GM18861 (cell line): Measurements from ENCODE around the gene PLA2G12A.

ENCODE experiments used
- ATAC-seq: cut with Tn5 transposase; IDR thresholded peaks from one replicate; pipeline ENCODE4 v1.9.1; 2021; ENCODE audit not compliant: unreplicated experiment

Gene PLA2G12A

DNA sequence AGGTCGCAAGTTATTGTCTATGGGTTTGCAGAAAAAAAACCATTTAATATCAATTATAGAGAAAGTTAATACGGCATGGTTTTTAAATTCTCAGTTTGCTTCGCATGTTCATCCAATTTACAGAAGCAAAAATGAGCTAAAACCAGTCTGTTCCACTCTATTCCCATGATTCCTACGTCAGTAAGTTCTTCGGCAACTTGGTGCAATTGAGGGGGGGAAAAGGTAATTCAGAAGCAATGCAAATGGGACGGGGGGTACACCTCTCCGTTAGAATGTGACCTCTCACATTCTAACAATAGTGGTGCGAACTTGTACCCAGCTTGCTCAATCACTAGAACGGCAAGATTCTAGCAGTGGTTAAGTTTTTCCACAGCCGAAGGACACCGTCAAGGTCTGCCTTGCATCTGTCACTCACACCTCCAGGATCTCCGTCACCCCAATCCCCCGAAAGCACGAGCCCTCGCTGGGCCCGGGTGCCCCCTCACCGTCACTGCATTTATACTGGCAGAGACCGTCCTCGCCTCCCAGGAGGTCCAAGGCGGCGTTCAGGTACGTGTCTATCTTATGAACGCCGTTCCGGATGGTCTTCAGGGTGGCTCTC is 653 bp downstream of the PLA2G12A start:
- ATAC-seq = no peak

DNA sequence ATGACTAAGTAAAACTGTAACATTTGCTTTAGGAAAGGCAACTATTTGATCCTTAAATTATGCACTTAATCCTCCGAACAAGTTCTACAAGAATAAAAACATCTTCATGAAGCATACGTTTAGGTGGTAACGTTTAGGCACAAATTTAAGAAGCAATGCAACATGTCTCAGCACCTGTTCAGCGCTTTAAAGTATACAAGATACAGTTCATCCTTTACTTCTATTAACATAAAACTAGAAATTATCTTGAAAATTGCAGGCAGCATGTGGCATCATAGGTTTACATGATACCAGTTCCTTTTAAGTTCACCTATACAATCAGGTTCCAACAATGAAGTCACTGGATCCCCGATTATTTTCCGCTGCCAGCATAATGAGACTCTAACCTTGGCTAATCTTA is 1.5 kb downstream of the PLA2G12A start:
- no peak for ATAC-seq

DNA sequence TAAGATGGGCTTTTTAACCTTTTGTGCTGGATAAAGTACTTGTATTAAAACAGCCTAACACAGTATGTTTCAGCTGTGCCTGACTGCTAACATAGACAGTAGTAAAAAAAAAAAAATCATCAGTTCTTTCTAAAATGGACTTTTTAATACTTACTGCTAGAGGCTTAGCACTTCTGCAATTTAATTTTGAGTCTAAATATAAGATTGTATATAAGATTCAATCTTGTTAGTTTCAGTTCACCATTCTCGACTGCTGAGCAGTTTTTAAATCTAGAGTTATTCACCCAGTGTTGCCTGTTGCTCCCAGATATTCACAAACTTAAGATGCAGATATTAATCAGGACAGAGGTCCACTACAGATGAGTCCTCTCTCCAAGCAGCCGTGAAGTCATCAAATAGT is 6.8 kb downstream of the PLA2G12A start:
- no peak for ATAC-seq

DNA sequence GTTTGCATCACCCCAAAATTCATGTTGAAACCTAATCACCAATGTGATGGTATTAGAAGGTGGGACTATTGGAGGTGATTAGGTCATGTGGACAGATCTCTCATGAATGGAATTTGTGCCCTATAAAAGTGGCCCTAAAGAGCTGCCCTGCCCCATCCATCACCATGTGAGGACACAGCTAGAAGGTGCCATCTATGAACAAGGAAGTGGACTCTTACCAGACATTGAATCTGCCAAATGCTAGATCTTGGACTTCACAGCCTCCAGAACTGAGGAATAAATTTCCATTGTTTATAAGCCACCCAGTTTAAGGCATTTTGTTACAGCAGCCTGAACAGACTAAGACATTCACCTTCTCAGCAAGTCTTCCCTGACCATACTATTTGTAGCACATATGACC is 7.5 kb downstream of the PLA2G12A start:
- ATAC-seq = no peak

DNA sequence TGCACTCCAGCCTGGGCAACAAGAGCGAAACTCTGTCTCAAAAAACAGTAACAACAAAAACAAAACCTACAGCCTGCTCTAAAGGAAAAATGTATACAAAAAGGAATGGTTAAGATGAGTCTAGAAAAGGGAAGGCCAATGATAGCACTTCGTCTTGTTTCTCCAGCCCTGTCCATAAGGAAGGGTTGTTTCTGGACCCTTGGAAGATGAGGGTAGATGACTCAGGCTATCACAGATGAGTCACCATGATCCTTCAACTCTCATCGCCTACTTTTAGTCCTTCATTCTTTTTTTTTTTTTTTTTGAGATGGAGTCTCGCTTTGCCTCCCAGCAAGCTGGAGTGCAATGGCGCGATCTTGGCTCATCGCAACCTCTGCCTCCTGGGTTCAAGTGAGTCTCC is 8.8 kb downstream of the PLA2G12A start:
- no peak for ATAC-seq

DNA sequence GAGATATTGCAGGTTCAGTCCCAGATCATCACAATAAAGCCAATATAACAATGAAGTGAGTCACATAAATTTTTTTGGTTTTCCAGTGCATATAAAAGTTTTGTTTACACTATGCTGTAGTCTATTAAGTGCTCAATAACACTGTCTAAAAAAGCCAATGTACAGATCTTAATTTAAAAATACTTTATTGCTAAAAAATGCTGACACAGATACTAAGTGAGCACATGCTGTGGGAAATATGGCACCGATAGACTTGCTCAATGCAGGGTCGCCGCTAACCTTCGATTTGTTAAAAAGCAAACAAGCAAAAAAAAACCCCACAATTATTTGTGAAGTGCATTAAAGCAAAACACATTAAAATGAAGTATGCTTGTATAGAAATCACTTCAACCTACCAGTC is 10.3 kb downstream of the PLA2G12A start:
- no peak for ATAC-seq

DNA sequence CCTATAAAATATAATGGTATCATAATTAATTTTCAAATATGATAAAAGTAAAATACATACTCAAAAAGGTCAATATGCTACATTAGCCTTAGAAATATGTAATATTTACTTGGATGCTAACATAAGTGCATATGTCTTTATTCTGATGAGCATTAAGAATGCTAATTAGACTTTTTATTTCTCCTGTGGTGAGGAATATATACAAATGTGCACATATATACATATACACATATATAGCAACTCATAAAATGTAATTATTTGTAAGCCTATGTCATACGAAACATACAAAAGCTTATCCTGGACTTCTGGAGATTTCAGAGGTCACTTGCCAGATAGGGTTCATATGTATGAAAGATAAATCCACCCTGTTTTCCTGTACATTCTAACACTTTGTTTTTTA is 11.1 kb downstream of the PLA2G12A start:
- ATAC-seq = no peak

DNA sequence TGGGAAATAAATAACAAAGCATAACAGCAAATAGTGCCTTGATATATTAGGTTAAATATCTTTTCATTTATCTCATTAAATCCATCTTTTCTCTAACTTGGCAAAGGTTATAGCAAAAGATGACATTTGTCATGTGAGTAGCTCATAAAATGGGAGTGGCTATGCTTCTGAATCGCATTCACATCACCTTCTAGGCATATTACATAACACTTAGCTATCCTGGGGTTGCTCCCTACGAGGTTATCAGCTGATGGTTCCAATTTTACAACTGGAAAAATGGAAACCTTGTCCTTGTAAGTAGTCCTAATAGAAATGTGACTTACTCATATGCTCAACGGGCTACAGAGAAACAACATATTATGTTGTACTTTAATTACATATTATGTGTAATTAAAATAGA is 16.4 kb downstream of the PLA2G12A start:
- no peak for ATAC-seq

DNA sequence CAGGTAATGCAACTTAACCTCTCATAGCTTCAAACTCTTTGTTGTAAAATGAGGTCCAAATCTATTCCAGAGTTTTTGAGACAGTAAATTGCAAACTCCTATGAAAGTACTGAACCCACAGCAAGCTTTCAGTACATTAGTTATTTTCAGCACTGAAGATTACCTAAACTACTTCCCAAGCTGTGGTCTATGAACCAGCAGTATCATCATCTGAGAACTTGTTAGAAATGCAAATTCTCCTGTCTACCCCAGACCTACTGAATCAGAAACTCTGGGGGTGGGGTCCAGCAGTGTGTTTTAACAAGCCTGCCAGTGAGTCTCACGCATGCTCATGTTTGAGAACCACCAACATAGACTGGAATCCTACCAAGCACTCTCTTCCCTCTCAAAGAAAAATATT is 20.9 kb downstream of the PLA2G12A start:
- ATAC-seq = peak; percentile 81

DNA sequence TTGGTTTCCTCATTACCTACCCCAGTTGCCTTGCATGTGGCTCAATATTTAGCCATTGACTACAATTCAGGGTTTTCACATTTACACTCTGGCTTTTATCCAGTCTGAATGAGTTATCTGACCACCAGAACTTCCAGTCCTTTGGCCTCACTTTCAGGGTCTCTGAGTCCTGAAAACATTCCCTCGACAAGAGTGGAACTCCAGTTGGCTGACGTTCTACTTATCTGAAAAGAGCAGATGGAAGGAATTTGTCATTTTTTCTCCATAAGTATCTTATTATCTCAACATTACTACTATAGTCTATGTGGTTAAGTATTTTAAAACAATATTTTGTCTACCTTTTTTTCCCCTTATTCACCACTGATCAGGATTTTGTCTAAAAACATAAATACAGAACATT is 21.4 kb downstream of the PLA2G12A start:
- ATAC-seq = no peak

DNA sequence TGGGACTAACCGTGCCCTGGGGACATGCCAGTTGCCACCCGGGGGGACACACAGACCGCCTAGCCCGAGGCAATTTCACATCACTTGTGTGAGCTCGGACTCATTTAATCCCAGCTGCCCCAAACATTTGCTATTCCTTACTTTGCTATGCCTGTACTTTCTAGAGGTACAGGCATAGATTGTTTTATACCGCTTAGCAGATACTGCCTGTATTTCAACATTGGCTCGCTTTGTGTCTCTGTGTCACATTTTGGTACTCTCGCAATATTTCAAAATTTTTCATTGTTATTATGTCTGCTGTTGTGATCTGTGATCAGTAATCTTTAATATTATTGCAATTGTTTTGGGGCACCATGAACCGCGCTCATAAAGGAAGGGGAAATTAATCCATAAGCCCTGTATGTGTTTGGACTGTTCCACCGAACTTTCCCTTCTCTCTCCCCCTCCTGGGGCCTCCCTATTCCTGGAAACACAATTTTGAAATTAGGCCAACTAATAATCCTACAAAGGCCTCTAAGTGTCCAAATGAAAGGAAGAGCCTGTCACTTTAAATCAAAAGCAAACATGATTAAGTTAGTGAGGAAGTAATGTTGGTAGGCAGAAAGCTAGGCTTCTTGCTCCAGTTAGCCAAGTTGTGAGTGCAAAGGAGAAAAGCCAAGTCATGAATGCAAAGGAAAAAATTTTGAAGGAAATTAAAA is 26.1 kb downstream of the PLA2G12A start:
- ATAC-seq = no peak

DNA sequence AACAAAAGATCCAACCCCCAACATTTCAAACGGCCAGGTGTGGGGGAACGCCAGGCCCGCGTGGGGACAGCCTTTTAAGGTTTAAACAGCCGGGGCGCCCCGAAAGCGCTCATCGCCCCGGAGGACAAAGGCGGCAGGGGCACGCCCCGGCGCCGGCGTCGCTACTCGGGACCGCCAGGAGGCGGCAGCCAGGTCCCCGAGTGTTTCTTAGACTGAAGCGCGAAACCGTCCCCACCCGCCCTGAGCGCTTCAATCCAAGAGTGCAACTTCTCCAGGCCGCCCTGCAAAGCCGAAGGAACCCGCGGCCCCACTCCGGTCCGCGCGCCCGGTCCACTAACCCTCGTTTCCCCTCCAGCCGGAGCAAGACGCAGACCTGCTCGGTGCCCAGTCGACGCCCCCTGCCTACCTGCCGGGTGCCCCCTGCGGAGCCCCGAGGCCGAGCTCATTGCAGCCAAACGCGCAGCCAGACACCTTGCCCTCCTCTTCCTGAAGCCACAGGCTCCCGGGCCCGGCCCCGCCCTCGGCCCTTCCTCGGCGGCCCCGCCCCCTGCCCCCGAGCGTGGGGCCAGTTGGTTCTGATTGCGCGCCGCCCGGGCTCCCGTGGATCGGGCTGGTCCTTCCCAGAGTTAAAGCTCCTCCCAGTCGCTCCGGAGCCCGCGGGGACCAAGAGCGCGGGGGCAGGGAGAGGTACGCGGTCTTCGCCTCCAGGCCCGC is 26.8 kb downstream of the PLA2G12A start, which contains the start of gene CASP6:
Gene CASP6 (minus strand): TSS at position 496 of the 714 bp plus-strand sequence. CDS start 50 bp downstream, at position 446.
- ATAC-seq = peak; percentile 63

DNA sequence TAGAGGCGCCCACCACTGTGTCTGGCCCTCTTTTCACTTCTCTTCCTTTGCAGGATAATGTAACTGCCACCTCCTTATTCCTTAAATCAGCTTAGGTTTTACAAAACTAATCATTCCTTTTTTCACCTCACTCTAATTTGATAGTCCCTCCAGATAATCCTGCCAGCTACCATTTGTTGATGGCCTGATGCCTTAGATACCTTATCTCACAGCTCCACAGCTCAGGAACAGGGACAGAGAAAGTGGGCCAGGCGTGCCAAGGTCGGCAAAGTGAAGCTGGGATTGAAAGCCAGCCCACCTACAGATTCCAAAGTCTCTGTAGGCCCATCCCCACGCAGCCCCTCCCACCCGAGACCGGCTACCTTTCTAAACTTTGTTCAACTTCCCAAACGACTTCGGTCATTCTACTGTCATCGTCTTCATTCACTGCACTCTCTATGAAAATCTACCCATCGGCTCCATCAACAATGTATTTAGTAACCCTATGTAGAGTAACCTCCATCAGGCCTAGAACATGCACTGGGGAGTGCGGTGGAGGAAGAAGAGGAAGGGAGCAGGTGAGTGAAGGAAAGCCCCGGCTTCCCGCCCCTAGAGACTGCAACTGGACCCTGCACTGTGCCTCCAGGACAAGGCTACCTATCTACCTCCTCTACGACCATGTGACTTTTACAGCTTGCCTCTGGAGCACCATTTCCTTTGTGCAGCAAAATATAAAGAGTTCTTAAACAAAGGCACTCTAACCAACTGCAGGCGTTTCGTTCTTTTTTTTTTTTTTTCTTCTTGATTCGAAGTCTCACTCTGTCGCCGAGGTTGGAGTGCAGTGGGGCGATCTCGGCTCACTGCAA is 28.1 kb downstream of the PLA2G12A start:
- no peak for ATAC-seq

DNA sequence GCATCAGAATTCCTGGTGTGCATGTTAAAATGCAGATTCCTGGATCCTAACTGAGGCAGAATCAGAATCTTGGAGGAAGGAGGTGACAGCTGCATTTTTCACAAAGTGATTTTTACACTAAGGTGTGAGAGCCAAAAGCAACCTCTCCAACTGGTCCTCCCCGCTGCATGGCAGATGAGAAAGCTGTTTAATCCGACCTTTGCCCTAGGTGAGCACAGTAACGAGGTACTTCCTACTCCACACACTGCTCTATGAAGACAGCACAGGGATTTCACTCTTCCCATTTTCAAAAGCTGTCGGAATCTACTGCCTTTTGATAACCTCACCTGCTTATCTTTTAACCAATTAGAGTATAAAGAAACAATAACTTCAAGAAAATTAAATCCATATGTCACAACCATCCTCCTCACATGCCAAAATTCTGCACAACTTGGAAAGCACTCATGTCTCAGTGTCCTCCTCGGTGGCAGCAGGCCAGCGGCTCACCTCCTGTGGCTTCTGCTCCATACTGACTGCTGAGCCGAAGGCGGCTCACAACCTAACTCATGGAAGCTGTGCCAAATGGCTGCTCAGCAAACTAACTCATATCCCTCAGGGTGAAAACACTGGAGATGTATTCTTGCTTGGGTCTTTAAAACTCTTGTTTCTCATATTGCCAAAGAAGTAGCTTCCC is 30.2 kb downstream of the PLA2G12A start:
- no peak for ATAC-seq

DNA sequence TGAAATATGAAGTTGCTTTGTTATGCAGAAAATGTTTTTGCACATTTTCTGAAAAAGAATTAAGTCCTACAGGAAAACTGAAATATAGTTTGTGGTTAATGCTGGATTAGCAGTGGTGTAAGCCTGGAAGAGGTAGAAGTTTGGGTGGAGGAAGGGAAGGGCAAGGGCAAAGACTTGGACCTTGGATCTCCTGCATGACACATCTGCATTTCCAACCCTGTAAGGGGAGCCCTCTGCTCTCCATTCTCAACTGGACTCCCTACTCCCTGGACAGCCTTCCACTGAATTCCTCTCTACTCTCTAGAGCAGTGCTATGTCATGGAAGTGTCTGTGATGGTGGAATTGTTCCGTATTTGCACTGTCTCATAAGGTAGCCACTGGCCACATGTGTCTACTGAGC is 31.2 kb downstream of the PLA2G12A start:
- no peak for ATAC-seq

DNA sequence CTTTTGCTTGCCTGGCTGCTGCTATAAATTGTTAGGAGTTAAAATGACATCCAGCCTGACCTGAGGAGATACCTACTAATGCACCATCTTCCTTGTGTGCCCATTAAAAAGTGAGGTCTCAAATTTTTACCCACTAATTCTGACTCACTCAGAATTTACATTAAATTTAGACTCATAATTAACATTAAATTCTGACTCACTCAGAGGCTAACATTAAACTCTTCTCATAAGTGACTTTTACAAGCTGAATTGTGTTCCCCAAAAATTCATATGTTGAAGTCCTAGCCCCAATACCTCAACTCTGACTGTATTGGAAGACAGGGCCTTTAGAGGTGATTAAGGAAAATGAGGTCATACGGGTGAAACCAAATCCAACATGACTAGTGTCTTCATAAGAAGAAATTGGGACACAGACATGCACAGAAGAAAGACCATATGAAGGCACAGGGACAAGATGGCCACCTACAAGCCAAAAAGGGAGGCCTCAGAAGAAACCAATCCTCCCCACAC is 38.4 kb downstream of the PLA2G12A start:
- no peak for ATAC-seq

DNA sequence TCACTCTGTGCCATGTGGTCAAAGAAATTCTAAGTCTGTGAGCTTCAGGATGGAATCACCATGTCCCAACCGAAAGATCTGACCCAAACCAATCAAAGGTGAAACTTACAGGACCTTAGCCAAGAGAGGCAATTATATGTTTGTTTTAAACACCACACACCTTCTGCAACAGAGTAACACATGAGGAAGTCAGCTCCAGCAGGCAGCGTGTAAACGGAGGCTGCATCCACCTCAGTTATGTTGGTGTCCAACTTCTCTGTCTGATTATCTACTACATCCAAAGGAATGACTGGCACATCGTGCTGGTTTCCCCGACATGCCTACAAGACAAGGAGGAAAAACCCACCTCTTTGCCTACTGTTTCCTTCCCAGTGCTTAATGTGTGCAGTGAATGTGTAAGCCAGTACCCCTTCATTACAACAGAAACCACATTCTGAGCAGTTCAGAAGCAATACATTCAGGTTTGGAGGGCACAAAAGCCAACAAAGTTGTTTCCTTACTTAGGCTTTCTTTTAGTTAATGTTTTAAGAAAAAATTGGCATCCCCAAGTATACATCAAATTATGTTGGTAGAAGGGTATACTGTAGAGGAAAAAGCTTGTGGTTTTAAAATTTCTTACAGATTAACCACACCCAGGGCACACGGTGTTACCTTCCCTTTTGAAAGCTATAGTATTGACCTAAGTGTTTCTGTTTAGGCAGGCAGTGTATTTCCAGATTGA is 39.0 kb downstream of the PLA2G12A start:
- ATAC-seq = peak; percentile 96

DNA sequence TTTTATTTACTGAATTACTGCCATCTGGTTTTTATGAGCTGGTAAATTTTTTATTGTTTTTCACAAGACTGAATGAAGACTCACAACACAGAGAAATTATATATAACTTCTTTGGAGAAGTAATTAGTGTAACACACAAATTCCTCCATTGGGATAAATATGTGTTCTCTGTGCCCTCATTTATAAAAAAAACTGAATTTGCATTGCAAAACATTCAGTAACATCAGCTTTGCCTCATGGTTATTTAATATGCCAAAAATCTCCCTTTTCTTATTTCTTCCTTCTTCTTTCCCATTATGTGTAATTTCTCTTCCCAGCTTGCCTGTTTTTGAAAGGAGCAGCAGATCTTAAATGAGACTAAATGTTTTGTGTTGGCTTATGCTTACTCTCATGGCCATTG is 45.1 kb downstream of the PLA2G12A start:
- no peak for ATAC-seq

DNA sequence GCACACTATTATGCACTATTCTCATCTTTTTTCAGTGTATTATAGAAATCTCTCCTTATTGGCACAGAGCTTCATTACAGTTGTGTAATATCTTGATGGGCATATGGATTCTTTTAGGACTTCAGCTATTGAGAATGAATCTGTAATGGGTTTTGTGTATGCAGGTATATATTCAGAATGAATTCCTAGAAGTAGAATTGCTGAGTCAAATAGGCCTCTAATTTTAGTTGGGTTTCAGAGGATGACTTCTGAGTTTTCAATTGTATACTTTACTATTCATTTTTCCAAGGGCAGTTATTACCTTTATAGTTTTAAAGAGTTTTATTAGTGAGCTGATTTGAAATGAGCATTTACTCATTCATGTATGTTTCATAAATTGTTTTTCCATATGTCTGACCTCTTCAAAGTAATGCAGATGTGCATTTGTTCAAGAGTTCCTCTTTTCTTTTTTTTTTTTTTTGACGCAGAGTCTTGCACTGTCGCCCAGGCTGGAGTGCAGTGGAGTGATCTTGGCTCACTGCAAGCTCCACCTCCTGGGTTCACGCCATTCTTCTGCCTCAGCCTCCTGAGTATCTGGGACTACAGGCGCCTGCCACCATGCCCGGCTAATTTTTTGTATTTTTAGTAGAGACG is 46.1 kb downstream of the PLA2G12A start:
- no peak for ATAC-seq
